WTC11 (cell line): ENCODE results near the gene MSGN1. TPM values are rescaled to one million over a fixed set of nuclear protein-coding genes. Genes with fewer than 3 reads are reported as not detected.

Source experiments
- ATAC-seq: fragments of 200-7000 bp; cut with Tn5 transposase; 2 replicates; pipeline ENCODE4 v1.10.0; 2021; ENCODE audit warnings: mild to moderate bottlenecking, moderate library complexity
- CTCF ChIA-PET: fragments of 300-600 bp; sonication (Branson Sonifier 250); formaldehyde crosslinking; loops from one replicate; lab custom pipeline; 2021; ENCODE audit warnings: antibody characterized with exemption; lab: Charles Lee
- POLR2A ChIA-PET: fragments of 350-600 bp; sonication (Branson Sonifier 250); formaldehyde crosslinking; loops from one replicate; lab custom pipeline; 2021; ENCODE audit warnings: antibody characterized with exemption; lab: Charles Lee
- DNase-seq: peaks from one replicate; pipeline ENCODE4 v3.0.0; 2021; ENCODE audit warnings: low spot score
- H3K27ac Mint-ChIP-seq: 2 replicates; pipeline ENCODE4 v1.8.0; 2021; ENCODE audit warnings: mixed read lengths
- H3K27me3 Mint-ChIP-seq: 2 replicates; pipeline ENCODE4 v1.8.0; 2021; ENCODE audit warnings: low read depth, mild to moderate bottlenecking, moderate library complexity, mixed read lengths
- H3K36me3 Mint-ChIP-seq: 2 replicates; pipeline ENCODE4 v1.8.0; 2021; ENCODE audit warnings: mixed read lengths
- H3K4me1 Mint-ChIP-seq: 2 replicates; pipeline ENCODE4 v1.8.0; 2022; ENCODE audit warnings: mixed read lengths
- H3K4me3 Mint-ChIP-seq: 2 replicates; pipeline ENCODE4 v1.8.0; 2021; ENCODE audit warnings: mild to moderate bottlenecking, moderate library complexity, mixed read lengths
- H3K9me3 Mint-ChIP-seq: 2 replicates; pipeline ENCODE4 v1.8.0; 2021; ENCODE audit warnings: mixed read lengths
- ATF1 ChIP-seq: sonication (generic); formaldehyde crosslinking; IDR thresholded peaks from 2 replicates; pipeline ENCODE4 v1.8.1; 2023; ENCODE audit warnings: mild to moderate bottlenecking, moderate library complexity, missing genetic modification reagents
- E2F4 ChIP-seq: sonication (generic); formaldehyde crosslinking; IDR thresholded peaks from 2 replicates; pipeline ENCODE4 v1.8.1; 2022; ENCODE audit warnings: low read depth, mild to moderate bottlenecking, moderate library complexity, missing genetic modification reagents, borderline replicate concordance
- EMX1 ChIP-seq: fragments of 250-450 bp; sonication (Bioruptor Pico); IDR thresholded peaks from 2 replicates; pipeline ENCODE4 v1.8.0; 2021; ENCODE audit warnings: mild to moderate bottlenecking
- FOXK1 ChIP-seq: sonication (generic); formaldehyde crosslinking; IDR thresholded peaks from 2 replicates; pipeline ENCODE4 v1.8.0; 2022; ENCODE audit warnings: mild to moderate bottlenecking, moderate library complexity, missing genetic modification reagents
- GRHL2 ChIP-seq: fragments of 250-450 bp; sonication (Bioruptor Pico); IDR thresholded peaks from 2 replicates; pipeline ENCODE4 v1.8.0; 2022; ENCODE audit warnings: mild to moderate bottlenecking, moderate library complexity; ENCODE audit not compliant: insufficient replicate concordance, severe bottlenecking
- JAZF1 ChIP-seq: fragments of 250-450 bp; sonication (Bioruptor Pico); IDR thresholded peaks from 2 replicates; pipeline ENCODE4 v1.9.0; 2021; ENCODE audit warnings: moderate library complexity, mild to moderate bottlenecking, inconsistent platforms
- NFE2L1 ChIP-seq: sonication (generic); formaldehyde crosslinking; IDR thresholded peaks from 2 replicates; pipeline ENCODE4 v1.8.1; 2023; ENCODE audit warnings: missing genetic modification reagents
- SOX15 ChIP-seq: fragments of 250-450 bp; sonication (Bioruptor Pico); IDR thresholded peaks from 2 replicates; pipeline ENCODE4 v1.9.0; 2021; ENCODE audit warnings: mild to moderate bottlenecking
- TEAD4 ChIP-seq: sonication (generic); formaldehyde crosslinking; IDR thresholded peaks from 2 replicates; pipeline ENCODE4 v1.8.0; 2022; ENCODE audit warnings: mild to moderate bottlenecking, missing genetic modification reagents
- ZBTB21 ChIP-seq: sonication (generic); formaldehyde crosslinking; IDR thresholded peaks from 2 replicates; pipeline ENCODE4 v1.8.1; 2023; ENCODE audit warnings: mild to moderate bottlenecking, missing genetic modification reagents, borderline replicate concordance
- ZNF121 ChIP-seq: sonication (generic); formaldehyde crosslinking; IDR thresholded peaks from 2 replicates; pipeline ENCODE4 v1.8.0; 2023; ENCODE audit warnings: missing genetic modification reagents
- ZNF317 ChIP-seq: sonication (generic); formaldehyde crosslinking; IDR thresholded peaks from 2 replicates; pipeline ENCODE4 v1.8.1; 2023; ENCODE audit warnings: low read depth, mild to moderate bottlenecking, moderate library complexity, missing genetic modification reagents, borderline replicate concordance
- ZNF396 ChIP-seq: fragments of 250-450 bp; sonication (Bioruptor Pico); IDR thresholded peaks from 2 replicates; pipeline ENCODE4 v1.8.0; 2021; ENCODE audit warnings: mild to moderate bottlenecking, moderate library complexity, borderline replicate concordance
- total RNA-seq: library from RNA; stranded (reverse); gene quantifications from 3 replicates; pipeline ENCODE4 v1.2.3, GENCODE V29; 2021
- TF ChIP-seq, protein P1 (sequence below): sonication (generic); formaldehyde crosslinking; IDR thresholded peaks from 2 replicates; pipeline ENCODE4 v1.8.1; 2023; ENCODE audit warnings: mild to moderate bottlenecking, missing genetic modification reagents, borderline replicate concordance
- TF ChIP-seq, protein P2 (sequence below): sonication (generic); formaldehyde crosslinking; IDR thresholded peaks from 2 replicates; pipeline ENCODE4 v1.8.0; 2022; ENCODE audit warnings: mild to moderate bottlenecking, missing genetic modification reagents
- TF ChIP-seq, protein P3 (sequence below): fragments of 250-450 bp; sonication (Bioruptor Pico); IDR thresholded peaks from 2 replicates; pipeline ENCODE4 v1.9.0; 2021; ENCODE audit warnings: mild to moderate bottlenecking
- TF ChIP-seq, protein P4 (sequence below): sonication (generic); formaldehyde crosslinking; conservative IDR thresholded peaks from 2 replicates; pipeline ENCODE4 v1.8.1; 2023; ENCODE audit warnings: mild to moderate bottlenecking, low read depth, missing genetic modification reagents, moderate library complexity
- TF ChIP-seq, protein P5 (sequence below): sonication (generic); formaldehyde crosslinking; IDR thresholded peaks from 2 replicates; pipeline ENCODE4 v1.8.0; 2022; ENCODE audit warnings: missing genetic modification reagents

The MSGN1 gene
- total RNA-seq, 1 experiment from 2014 or later: not detected

DNA sequence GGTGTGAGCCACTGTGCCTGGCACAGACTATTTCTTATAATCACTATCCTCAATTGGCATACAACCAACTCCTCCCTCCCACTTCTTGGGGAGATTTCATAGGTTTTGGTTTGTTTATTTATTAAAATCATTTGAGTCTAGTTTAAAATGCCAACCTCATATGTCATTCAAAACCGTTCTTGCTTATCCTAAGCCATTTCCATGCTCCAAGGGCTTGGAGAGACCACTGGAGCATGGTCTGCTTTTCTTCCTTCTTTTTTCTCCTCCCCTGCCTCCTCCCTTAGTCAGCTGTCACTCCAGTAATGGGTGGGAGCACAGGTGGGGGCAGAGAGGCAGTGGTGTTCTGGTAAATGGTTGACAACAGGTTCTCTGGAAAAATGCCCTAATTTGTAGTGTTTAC is 41.8 kb downstream of the MSGN1 start (continued):
- TF ChIP-seq FOXK1 (CRISPR knock-in tag): no peak

DNA sequence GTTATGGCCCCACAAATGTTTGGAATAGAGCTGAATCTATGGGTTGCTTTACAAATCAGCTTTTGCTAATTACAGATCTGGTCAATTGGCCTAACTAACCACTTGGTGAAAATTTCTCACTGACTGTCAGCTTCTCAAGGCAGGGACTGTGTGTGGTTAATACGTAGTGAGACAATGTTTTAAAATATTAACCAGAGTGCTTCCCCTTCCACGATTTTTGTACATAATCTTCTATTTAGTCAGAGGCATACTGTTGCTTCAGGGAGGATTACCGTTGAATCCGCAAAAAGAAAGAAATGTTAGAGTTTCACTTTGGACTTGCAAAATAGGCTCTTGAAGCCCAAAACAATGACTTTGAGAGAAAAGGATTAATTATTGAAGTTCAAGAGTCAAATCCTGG is 47.3 kb downstream of the MSGN1 start:
- Mint-ChIP-seq H3K36me3 (no peaks in the 10 kb centered on the region), H3K4me1 (no peaks in the 10 kb centered on the region), H3K27ac (no peak overlapping the region), H3K4me3 (no peak overlapping the region), H3K9me3 (no peaks in the 10 kb centered on the region), H3K27me3 (no peaks in the 10 kb centered on the region; the same call in 1 of the 2 replicates)
- ChIA-PET POLR2A (no interaction called here), CTCF (no interaction called here)
- ATAC-seq (no peak), DNase-seq (no peak)
- TF ChIP-seq ZNF396 (CRISPR knock-in tag) (no peak), EMX1 (CRISPR knock-in tag) (no peak), JAZF1 (CRISPR knock-in tag) (no peak), NFE2L1 (CRISPR knock-in tag) (no peak), E2F4 (CRISPR knock-in tag) (no peak), ZNF121 (CRISPR knock-in tag) (no peak), ZNF317 (CRISPR knock-in tag) (no peak), TEAD4 (CRISPR knock-in tag) (no peak), GRHL2 (no peak), FOXK1 (CRISPR knock-in tag) (no peak), SOX15 (CRISPR knock-in tag) (no peak)
- TF ChIP-seq, protein P1, sequence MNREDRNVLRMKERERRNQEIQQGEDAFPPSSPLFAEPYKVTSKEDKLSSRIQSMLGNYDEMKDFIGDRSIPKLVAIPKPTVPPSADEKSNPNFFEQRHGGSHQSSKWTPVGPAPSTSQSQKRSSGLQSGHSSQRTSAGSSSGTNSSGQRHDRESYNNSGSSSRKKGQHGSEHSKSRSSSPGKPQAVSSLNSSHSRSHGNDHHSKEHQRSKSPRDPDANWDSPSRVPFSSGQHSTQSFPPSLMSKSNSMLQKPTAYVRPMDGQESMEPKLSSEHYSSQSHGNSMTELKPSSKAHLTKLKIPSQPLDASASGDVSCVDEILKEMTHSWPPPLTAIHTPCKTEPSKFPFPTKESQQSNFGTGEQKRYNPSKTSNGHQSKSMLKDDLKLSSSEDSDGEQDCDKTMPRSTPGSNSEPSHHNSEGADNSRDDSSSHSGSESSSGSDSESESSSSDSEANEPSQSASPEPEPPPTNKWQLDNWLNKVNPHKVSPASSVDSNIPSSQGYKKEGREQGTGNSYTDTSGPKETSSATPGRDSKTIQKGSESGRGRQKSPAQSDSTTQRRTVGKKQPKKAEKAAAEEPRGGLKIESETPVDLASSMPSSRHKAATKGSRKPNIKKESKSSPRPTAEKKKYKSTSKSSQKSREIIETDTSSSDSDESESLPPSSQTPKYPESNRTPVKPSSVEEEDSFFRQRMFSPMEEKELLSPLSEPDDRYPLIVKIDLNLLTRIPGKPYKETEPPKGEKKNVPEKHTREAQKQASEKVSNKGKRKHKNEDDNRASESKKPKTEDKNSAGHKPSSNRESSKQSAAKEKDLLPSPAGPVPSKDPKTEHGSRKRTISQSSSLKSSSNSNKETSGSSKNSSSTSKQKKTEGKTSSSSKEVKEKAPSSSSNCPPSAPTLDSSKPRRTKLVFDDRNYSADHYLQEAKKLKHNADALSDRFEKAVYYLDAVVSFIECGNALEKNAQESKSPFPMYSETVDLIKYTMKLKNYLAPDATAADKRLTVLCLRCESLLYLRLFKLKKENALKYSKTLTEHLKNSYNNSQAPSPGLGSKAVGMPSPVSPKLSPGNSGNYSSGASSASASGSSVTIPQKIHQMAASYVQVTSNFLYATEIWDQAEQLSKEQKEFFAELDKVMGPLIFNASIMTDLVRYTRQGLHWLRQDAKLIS (CRISPR knock-in tag): no peak
- TF ChIP-seq, protein P2, sequence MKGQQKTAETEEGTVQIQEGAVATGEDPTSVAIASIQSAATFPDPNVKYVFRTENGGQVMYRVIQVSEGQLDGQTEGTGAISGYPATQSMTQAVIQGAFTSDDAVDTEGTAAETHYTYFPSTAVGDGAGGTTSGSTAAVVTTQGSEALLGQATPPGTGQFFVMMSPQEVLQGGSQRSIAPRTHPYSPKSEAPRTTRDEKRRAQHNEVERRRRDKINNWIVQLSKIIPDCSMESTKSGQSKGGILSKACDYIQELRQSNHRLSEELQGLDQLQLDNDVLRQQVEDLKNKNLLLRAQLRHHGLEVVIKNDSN (CRISPR knock-in tag): no peak
- TF ChIP-seq, protein P3, sequence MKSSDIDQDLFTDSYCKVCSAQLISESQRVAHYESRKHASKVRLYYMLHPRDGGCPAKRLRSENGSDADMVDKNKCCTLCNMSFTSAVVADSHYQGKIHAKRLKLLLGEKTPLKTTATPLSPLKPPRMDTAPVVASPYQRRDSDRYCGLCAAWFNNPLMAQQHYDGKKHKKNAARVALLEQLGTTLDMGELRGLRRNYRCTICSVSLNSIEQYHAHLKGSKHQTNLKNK: no peak
- TF ChIP-seq, protein P4, sequence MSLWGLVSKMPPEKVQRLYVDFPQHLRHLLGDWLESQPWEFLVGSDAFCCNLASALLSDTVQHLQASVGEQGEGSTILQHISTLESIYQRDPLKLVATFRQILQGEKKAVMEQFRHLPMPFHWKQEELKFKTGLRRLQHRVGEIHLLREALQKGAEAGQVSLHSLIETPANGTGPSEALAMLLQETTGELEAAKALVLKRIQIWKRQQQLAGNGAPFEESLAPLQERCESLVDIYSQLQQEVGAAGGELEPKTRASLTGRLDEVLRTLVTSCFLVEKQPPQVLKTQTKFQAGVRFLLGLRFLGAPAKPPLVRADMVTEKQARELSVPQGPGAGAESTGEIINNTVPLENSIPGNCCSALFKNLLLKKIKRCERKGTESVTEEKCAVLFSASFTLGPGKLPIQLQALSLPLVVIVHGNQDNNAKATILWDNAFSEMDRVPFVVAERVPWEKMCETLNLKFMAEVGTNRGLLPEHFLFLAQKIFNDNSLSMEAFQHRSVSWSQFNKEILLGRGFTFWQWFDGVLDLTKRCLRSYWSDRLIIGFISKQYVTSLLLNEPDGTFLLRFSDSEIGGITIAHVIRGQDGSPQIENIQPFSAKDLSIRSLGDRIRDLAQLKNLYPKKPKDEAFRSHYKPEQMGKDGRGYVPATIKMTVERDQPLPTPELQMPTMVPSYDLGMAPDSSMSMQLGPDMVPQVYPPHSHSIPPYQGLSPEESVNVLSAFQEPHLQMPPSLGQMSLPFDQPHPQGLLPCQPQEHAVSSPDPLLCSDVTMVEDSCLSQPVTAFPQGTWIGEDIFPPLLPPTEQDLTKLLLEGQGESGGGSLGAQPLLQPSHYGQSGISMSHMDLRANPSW: no peak

- no peak overlapping the region for H3K4me3 Mint-ChIP-seq
- no peaks in the 10 kb centered on the region for H3K36me3 Mint-ChIP-seq
- CTCF ChIA-PET: no interaction called here
- no peaks in the 10 kb centered on the region; the same call in 1 of the 2 replicates for H3K27me3 Mint-ChIP-seq
- DNase-seq (no peak), ATAC-seq (no peak)
- H3K27ac Mint-ChIP-seq: no peak overlapping the region
- no peaks in the 10 kb centered on the region for H3K4me1 Mint-ChIP-seq
- H3K9me3 Mint-ChIP-seq: no peaks in the 10 kb centered on the region
- POLR2A ChIA-PET: no interaction called here
- no peak for TF ChIP-seq ZBTB21
- TF ChIP-seq FOXK1 (CRISPR knock-in tag): no peak
- TF ChIP-seq TEAD4 (CRISPR knock-in tag): no peak
- TF ChIP-seq, protein P5, sequence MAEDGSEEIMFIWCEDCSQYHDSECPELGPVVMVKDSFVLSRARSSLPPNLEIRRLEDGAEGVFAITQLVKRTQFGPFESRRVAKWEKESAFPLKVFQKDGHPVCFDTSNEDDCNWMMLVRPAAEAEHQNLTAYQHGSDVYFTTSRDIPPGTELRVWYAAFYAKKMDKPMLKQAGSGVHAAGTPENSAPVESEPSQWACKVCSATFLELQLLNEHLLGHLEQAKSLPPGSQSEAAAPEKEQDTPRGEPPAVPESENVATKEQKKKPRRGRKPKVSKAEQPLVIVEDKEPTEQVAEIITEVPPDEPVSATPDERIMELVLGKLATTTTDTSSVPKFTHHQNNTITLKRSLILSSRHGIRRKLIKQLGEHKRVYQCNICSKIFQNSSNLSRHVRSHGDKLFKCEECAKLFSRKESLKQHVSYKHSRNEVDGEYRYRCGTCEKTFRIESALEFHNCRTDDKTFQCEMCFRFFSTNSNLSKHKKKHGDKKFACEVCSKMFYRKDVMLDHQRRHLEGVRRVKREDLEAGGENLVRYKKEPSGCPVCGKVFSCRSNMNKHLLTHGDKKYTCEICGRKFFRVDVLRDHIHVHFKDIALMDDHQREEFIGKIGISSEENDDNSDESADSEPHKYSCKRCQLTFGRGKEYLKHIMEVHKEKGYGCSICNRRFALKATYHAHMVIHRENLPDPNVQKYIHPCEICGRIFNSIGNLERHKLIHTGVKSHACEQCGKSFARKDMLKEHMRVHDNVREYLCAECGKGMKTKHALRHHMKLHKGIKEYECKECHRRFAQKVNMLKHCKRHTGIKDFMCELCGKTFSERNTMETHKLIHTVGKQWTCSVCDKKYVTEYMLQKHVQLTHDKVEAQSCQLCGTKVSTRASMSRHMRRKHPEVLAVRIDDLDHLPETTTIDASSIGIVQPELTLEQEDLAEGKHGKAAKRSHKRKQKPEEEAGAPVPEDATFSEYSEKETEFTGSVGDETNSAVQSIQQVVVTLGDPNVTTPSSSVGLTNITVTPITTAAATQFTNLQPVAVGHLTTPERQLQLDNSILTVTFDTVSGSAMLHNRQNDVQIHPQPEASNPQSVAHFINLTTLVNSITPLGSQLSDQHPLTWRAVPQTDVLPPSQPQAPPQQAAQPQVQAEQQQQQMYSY: no peak
- TF ChIP-seq ATF1: no peak
- TF ChIP-seq, protein P4: no peak
These were observed 48.4 kb downstream of the MSGN1 start for GRCh38 chr2:17864676-17865075.
